GM04504 (cell line): ENCODE data around the gene MUSK.
"Not testable (repeated sequence)": the region's sequence is repeated elsewhere in the genome, so short reads cannot be mapped to it uniquely, and the experiment has no call there.

ENCODE experiments used
- DNase-seq: peaks from one replicate; pipeline ENCODE4 v3.0.0-alpha.2; 2012; ENCODE audit warnings: low read depth

Gene MUSK

GRCh38 chr9:110695846-110696245, 27.3 kb downstream of the MUSK start:
- not testable (repeated sequence) for DNase-seq

DNA sequence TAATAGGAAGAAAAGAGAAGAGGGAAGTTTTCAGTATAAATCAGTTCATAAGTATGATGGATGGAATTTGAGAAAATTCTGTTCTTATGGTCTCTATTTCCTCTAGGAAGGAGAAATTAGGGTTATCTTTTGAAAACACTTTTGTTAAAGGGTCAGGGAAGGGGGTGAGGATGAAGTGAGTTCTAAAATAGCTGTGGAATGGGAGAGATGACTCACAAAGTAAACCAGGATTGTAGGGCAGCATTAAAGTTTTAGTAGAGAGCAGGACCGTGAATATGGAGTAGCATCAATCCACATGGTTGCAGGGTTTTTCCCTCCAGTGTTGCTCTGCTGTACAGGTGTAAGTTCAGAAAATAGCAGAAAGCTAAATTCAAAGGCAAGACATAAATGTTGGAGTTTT, 32.4 kb downstream of the MUSK start:
- no peak for DNase-seq

DNA sequence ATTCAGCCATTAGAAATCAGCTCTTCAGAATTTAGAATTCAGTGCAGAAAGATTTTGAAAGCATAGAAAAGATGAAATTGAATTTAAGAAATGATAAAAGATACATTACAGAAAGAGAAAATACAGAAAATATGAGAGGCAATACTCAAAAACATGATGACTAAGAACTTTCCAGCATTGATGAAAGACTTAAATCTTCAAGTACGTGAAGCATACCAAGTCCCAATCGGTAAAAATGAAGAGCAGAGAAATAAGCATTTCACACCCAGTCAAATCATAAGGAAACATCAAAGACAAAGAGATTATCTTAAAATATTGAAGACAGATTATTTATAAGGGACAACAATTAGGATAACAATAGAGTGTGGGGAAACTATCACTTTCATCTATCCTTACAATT, 35.1 kb downstream of the MUSK start:
- DNase-seq = no peak

DNA sequence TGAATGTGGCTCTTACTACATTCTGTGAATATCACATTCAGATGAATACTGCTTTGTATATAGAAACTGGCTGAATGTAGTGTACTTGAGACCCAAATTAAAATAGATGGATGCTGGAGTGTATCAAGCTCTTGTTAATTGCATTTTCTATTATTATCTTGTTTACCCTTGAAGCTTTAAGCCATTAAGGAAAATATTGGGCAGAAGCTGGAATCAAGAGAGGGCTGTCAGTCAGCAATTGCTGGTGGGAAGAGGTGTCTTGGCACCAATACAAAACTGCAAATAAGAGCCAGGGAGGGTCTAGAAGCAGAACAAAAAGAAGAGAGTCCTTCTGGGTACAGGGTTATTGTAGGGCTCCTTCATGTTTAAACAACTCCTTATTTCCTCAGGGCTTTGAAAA, 38.8 kb downstream of the MUSK start:
- DNase-seq = no peak

GRCh38 chr9:110710420-110710819, 41.8 kb downstream of the MUSK start:
- DNase-seq = no peak

GRCh38 chr9:110712955-110713354, 44.4 kb downstream of the MUSK start:
- no peak for DNase-seq

- no peak for DNase-seq
Measured at GRCh38 chr9:110714314-110714713, 45.7 kb downstream of the MUSK start.

GRCh38 chr9:110728058-110728457, 59.5 kb downstream of the MUSK start:
- no peak for DNase-seq

DNA sequence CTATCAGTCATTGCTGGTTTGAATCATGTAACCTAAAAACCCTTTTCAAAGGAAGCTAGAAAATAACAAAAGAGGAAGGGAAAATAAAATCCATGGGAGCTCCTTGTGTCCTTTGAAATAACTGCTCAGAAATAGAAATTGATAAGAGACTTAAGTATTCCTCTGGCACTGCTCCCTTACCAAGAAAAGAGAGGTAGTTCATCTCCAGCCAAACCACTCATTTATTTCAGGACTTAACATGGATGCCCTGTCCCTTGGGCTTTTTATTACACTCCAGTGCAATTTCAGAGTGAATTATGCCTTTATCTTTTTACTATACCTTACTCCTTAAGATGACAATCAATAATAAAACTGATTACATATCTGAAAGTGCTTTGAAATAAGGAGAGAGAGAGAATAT, 61.0 kb downstream of the MUSK start:
- DNase-seq = no peak

DNA sequence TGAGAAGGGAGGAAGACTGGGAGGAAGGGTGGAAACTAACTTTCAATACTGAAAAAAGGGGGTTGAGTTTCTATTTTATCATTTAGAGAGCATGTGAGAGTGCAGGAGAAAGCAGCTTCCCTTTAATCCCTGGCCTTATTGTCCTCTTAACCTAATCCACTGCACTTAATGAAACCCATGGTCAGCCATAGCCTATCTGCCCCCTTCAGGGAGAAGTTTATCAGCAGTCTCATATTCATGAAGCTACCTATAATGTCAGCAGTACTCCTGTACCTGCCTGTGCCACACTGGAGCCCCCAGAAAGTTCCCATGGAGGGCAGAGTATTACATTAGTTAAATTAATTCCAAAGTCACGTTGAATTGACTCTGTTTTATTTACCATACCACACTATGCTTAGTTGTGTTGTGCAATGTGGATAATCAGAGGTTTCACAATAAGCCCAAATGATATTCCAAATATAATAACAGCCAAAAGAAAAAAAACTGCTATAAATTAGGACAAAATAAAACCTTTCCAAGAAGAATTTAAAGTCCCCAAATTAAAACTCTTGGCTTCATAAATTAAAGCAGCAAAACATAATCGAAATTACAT, 62.9 kb downstream of the MUSK start:
- DNase-seq = no peak

DNA sequence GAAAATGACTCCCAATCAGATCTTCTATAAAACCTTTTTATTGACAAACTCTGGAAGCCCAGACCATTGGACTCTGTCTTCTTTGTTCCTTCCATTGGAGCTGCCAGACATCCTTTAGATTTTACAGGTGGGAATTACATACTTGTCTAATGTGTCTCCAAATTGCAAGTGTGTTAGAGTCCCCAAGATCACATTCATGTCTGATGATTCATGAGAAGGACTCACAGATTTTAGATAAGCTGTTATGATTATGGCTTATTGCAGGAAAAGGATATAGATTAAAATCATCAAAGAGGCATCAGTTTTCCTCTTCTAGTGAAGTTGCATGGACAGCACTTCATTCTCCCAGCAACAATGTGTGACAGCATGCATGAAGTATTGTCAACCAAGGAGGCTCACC, 70.4 kb downstream of the MUSK start:
- DNase-seq = no peak

GRCh38 chr9:110742741-110743371, 74.3 kb downstream of the MUSK start:
- DNase-seq = no peak

GRCh38 chr9:110744715-110745384, 76.3 kb downstream of the MUSK start:
- DNase-seq = peak; percentile 93

GRCh38 chr9:110745676-110746075, 77.1 kb downstream of the MUSK start:
- DNase-seq = no peak

DNA sequence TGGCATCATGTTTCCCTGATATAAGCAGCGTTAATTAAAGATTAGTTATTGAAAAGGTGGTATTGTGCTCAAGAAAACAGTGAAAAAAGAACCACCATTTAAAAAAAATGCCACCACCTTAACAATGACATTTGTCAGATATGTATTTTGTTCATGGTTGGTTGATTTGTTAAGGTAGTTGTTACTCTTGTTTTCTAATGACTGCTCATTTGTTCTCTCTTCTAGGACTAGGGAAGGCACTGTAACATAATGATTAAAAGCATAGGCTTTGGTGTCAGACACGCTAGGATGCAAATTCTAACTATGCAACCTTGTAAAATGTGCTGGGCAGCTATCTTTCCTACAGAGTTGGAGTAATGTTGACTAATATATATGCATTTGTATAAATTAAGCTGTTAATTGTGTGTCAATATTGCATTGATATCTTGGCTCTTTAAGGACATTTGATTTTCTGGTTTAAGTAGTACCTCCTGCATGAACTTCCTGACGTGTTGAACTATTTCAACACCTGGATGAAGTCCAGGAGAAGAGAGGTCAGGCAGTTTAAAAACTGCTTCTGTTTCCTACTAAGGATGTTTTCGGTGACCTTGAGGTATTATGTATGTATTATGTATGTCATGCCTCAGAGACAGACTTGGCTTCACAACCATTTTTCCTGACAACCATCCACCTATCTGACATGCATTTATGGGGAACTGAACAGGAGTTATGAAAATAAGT, 77.8 kb downstream of the MUSK start:
- DNase-seq = no peak

- no peak for DNase-seq
Measured at GRCh38 chr9:110748251-110748893, 79.8 kb downstream of the MUSK start.

- no peak for DNase-seq
Measured at GRCh38 chr9:110750272-110750671, 81.7 kb downstream of the MUSK start.

- DNase-seq = no peak
Measured at GRCh38 chr9:110751971-110752370, 83.4 kb downstream of the MUSK start.

GRCh38 chr9:110752766-110753165, 84.2 kb downstream of the MUSK start:
- DNase-seq = peak; percentile 93

DNA sequence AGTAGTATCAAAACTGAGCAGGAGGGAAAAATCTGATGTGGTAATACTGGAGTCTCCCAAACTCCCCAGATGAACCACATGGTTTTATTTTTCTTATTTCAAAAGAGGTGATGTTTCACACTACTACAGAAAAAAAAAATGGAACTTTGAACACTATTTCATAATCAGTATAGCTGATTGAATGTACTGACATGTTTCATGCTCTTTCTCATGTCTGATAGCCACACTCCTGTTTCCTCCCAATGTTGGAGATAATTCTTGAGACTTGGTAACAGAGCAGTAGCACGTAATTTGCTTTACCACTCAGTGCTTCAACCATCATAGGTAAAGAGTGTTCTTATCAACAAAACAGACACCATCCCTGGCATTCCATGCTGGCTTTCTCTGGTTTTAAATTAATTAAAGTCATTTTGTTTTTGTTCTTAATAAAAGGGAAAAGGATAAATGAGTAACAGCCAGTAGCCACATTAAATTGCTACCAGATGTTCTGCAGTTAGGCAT, 85.2 kb downstream of the MUSK start:
- no peak for DNase-seq

GRCh38 chr9:110755179-110755578, 86.6 kb downstream of the MUSK start:
- no peak for DNase-seq

- no peak for DNase-seq
Measured at GRCh38 chr9:110758201-110758600, 89.6 kb downstream of the MUSK start.
